Muscle of back (tissue), 11 donors: ENCODE data around the gene SOD3. TPM values are rescaled to one million over a fixed set of nuclear protein-coding genes. Genes with fewer than 3 reads are reported as not detected.
A peak's percentile ranks its signal among the peaks of the same experiment; 100 is the strongest.

Source experiments
- DNase-seq, 3 donors: peaks; one replicate each; pipeline versions ENCODE4 v3.0.0 to v3.0.0-alpha.2; 2013
- polyA plus RNA-seq, 10 donors: library from polyadenylated mRNA; unstranded; fragments of 120-200 nt; gene quantifications; one replicate each; pipeline ENCODE4 v1.2.1, GENCODE V29; 2013; ENCODE audit not compliant: insufficient read length in 10 of 10

SOD3 gene
- polyA plus RNA-seq, 10 donors: 18.7 to 44.7 (median 27.8) TPM

GRCh38 chr4:24772952-24773351, 22.4 kb upstream of the SOD3 start:
- no peak for DNase-seq

- DNase-seq: no peak
Observed at GRCh38 chr4:24774452-24774851, 20.9 kb upstream of the SOD3 start.

GRCh38 chr4:24775032-24775605, 20.3 kb upstream of the SOD3 start:
- no peak for DNase-seq

- no peak for DNase-seq
Observed at GRCh38 chr4:24775750-24776149, 19.6 kb upstream of the SOD3 start.

- DNase-seq: peak in 1 of 3 donors; percentile 57
Observed at GRCh38 chr4:24777536-24778463, 17.6 kb upstream of the SOD3 start.

GRCh38 chr4:24778464-24779225, 16.7 kb upstream of the SOD3 start:
- peak; percentile 84 to 94 (median 93) for DNase-seq

- DNase-seq: peak in 1 of 3 donors; percentile 59
Observed at GRCh38 chr4:24780936-24781495, 14.4 kb upstream of the SOD3 start.

GRCh38 chr4:24781999-24782745, 13.2 kb upstream of the SOD3 start:
- no peak for DNase-seq

- no peak for DNase-seq
Observed at GRCh38 chr4:24783506-24783905, 11.9 kb upstream of the SOD3 start.

GRCh38 chr4:24791043-24791442, 4.3 kb upstream of the SOD3 start:
- no peak for DNase-seq

- DNase-seq: no peak
Observed at GRCh38 chr4:24792552-24792951, 2.8 kb upstream of the SOD3 start.

- no peak for DNase-seq
Observed at GRCh38 chr4:24793219-24794005, 2.0 kb upstream of the SOD3 start.

- peak in 1 of 3 donors; percentile 23 for DNase-seq
Observed at GRCh38 chr4:24794051-24794450, 1.3 kb upstream of the SOD3 start.

- DNase-seq: peak in 2 of 3 donors; percentile 59 to 88
Observed at GRCh38 chr4:24794480-24794879, 893 bp upstream of the SOD3 start.

GRCh38 chr4:24795666-24796381, 451 bp downstream of the SOD3 start:
- no peak for DNase-seq

GRCh38 chr4:24796620-24797019, 1.2 kb downstream of the SOD3 start:
- peak in 1 of 3 donors; percentile 52 for DNase-seq

- no peak for DNase-seq
Observed at GRCh38 chr4:24798036-24798610, 2.8 kb downstream of the SOD3 start.

GRCh38 chr4:24799196-24799543, 3.8 kb downstream of the SOD3 start:
- no peak for DNase-seq

GRCh38 chr4:24799544-24800324, 4.4 kb downstream of the SOD3 start:
- DNase-seq: peak in 1 of 3 donors; percentile 72
